Lower lobe of right lung (tissue), 2 donors: ENCODE measurements around the gene SOX5. TPM values are rescaled to one million over a fixed set of nuclear protein-coding genes. Genes with fewer than 3 reads are reported as not detected.

Experiments
- ATAC-seq, 2 donors: fragments of 200-7000 bp; cut with Tn5 transposase; one replicate each; pipeline ENCODE4 v1.9.1; 2020 to 2022; ENCODE audit warnings: mild to moderate bottlenecking in 2 of 2, moderate library complexity in 2 of 2
- DNase-seq: peaks from one replicate; pipeline ENCODE4 v3.0.0-alpha.2; 2020
- H3K27ac ChIP-seq: fragments of 200-600 bp; one replicate; pipeline ENCODE4 v1.8.0; 2022
- H3K27me3 ChIP-seq: fragments of 200-600 bp; one replicate; pipeline ENCODE4 v1.8.0; 2022; ENCODE audit warnings: low read depth
- H3K36me3 ChIP-seq: fragments of 200-600 bp; one replicate; pipeline ENCODE4 v1.8.0; 2022; ENCODE audit warnings: mild to moderate bottlenecking
- H3K4me1 ChIP-seq: fragments of 200-600 bp; one replicate; pipeline ENCODE4 v1.8.0; 2022
- H3K4me3 ChIP-seq: fragments of 200-600 bp; one replicate; pipeline ENCODE4 v1.8.0; 2022; ENCODE audit warnings: mild to moderate bottlenecking
- H3K9me3 ChIP-seq: fragments of 200-600 bp; one replicate; pipeline ENCODE4 v1.8.0; 2022
- intact Hi-C: fragments of 100-400 bp; cut with DNase I; formaldehyde crosslinking; loops from one replicate; pipeline ENCODE4 v1.11.0; 2022
- total RNA-seq: library from RNA; stranded (reverse); fragmentation: NEBNext Ultra II Directional; extraction: Animal tissue kit (Norgen Biotek cat#: 25700); gene quantifications from one replicate; pipeline ENCODE4 v1.2.1, GENCODE V29; 2021
- TF ChIP-seq, protein P1 (sequence below): fragments of 200-600 bp; IDR thresholded peaks from one replicate; pipeline ENCODE4 v1.8.0; 2022; ENCODE audit warnings: antibody characterized with exemption, mild to moderate bottlenecking
- donor health status: DM: no; HTN: yes; CAD: no; lungs with severe emphysema.

Gene SOX5
- total RNA-seq, 1 donor from 2014 or later = 14.0 TPM

DNA sequence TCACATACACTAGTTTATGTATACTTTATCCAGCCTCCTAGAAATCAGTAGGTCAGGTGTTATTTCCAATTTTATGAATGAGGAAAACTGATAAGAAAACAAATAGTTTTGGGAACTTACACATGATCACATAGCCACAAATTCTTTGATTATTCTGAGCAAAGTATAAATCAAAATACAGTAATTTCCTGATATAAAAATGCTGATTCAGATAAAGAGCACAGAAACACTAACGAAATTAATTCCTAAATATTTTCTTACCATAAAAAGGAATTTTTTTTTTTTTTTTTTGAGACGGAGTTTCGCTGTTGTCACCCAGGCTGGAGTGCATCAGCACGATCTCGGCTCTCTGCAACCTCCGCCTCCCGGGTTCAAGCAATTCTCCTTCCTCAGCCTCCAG is 275.4 kb downstream of the SOX5 start:
- Histone ChIP-seq H3K36me3 (no peaks in the 10 kb centered on the region), H3K4me1 (no peaks in the 10 kb centered on the region), H3K27ac (no peak overlapping the region), H3K9me3 (no peaks in the 10 kb centered on the region), H3K4me3 (no peak overlapping the region), H3K27me3 (no peaks in the 10 kb centered on the region)
- DNase-seq (no peak), ATAC-seq (no peak)
- intact Hi-C loops = no loop called here
- TF ChIP-seq, protein P1, sequence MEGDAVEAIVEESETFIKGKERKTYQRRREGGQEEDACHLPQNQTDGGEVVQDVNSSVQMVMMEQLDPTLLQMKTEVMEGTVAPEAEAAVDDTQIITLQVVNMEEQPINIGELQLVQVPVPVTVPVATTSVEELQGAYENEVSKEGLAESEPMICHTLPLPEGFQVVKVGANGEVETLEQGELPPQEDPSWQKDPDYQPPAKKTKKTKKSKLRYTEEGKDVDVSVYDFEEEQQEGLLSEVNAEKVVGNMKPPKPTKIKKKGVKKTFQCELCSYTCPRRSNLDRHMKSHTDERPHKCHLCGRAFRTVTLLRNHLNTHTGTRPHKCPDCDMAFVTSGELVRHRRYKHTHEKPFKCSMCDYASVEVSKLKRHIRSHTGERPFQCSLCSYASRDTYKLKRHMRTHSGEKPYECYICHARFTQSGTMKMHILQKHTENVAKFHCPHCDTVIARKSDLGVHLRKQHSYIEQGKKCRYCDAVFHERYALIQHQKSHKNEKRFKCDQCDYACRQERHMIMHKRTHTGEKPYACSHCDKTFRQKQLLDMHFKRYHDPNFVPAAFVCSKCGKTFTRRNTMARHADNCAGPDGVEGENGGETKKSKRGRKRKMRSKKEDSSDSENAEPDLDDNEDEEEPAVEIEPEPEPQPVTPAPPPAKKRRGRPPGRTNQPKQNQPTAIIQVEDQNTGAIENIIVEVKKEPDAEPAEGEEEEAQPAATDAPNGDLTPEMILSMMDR = no peak

DNA sequence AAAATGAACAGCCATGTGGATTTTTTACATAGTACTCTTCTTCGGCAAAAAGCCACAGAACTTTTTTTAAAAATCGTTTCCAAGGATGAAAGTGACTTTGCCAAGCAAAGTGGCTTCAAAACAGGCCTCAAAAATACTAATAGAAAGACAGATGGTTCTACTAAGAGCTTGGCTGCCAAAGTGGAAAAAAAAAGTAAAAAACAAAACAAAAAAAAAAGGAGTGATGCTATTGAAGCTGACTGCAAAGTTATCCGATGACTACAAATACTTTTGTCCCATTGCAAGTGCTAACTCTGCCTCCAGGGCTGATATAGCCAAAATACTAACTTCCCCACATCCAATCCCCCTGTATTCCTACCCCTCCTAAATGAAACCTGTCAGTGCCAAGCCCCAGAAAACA is 277.6 kb downstream of the SOX5 start:
- H3K27ac ChIP-seq = no peak overlapping the region
- ATAC-seq = no peak
- H3K9me3 ChIP-seq = no peaks in the 10 kb centered on the region
- no peaks in the 10 kb centered on the region for H3K36me3 ChIP-seq
- DNase-seq = no peak
- intact Hi-C loops = no loop called here
- TF ChIP-seq, protein P1 = no peak
- H3K27me3 ChIP-seq = no peaks in the 10 kb centered on the region
- H3K4me3 ChIP-seq = no peak overlapping the region
- no peaks in the 10 kb centered on the region for H3K4me1 ChIP-seq

GRCh38 chr12:23670684-23671083 is 278.8 kb downstream of the SOX5 start:
- Histone ChIP-seq H3K9me3 (no peaks in the 10 kb centered on the region), H3K36me3 (no peaks in the 10 kb centered on the region), H3K27me3 (no peaks in the 10 kb centered on the region), H3K4me1 (no peaks in the 10 kb centered on the region), H3K4me3 (no peak overlapping the region), H3K27ac (no peak overlapping the region)
- intact Hi-C loops = no loop called here
- ATAC-seq = no peak
- TF ChIP-seq, protein P1 = no peak
- DNase-seq = no peak

DNA sequence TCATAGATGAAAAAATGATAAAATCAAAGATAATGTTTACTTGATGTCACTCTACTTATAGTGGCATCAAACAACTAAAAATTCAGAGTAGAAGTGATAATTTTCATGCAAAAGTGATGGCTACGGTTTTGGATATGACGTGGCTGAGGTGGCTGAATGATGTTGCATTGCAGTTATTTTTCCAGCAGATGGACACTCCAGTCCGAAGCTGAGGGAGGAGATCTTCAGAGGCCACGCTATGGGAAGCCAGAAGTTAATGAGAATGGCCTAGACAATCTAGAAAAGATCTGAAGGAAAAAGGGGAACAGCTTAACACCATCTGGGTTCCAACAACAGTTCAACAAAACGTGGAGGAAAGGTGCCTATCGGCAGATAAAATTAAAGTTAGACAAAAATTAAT is 279.8 kb downstream of the SOX5 start:
- no peaks in the 10 kb centered on the region for H3K9me3 ChIP-seq
- no peaks in the 10 kb centered on the region for H3K27me3 ChIP-seq
- TF ChIP-seq, protein P1 = no peak
- intact Hi-C loops = no loop called here
- no peaks in the 10 kb centered on the region for H3K36me3 ChIP-seq
- ATAC-seq = no peak
- H3K27ac ChIP-seq = no peak overlapping the region
- H3K4me1 ChIP-seq = no peaks in the 10 kb centered on the region
- H3K4me3 ChIP-seq = no peak overlapping the region
- no peak for DNase-seq

GRCh38 chr12:23666866-23667265 is 282.6 kb downstream of the SOX5 start:
- DNase-seq = no peak
- ATAC-seq = no peak
- Histone ChIP-seq H3K4me1 (no peaks in the 10 kb centered on the region), H3K9me3 (no peaks in the 10 kb centered on the region), H3K27me3 (no peaks in the 10 kb centered on the region), H3K36me3 (no peaks in the 10 kb centered on the region), H3K27ac (no peak overlapping the region), H3K4me3 (no peak overlapping the region)
- intact Hi-C loops = no loop called here
- TF ChIP-seq, protein P1 = no peak

DNA sequence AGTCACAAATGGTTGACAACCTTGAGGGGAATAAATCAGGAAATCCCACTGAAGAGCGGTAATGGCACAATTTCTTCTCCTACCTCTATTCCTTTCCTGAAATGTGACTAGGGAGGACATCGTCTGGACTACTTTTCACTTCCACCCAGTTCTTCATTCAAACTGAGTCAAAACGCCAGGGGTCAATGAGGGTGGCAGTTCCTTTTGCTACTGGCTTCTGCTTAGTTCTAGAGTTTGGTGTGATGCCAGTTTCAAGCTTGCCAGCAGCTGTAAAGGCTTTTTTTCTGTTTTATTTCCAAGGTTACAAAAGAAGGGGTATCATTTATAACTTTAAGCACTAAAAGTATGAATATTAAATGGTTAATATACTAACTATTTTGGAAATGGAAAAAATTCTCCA is 286.5 kb downstream of the SOX5 start:
- DNase-seq (no peak), ATAC-seq (no peak)
- H3K27ac ChIP-seq = no peak overlapping the region
- H3K4me3 ChIP-seq = no peak overlapping the region
- intact Hi-C loops = no loop called here
- no peaks in the 10 kb centered on the region for H3K36me3 ChIP-seq
- TF ChIP-seq, protein P1 = no peak
- H3K27me3 ChIP-seq = no peaks in the 10 kb centered on the region
- no peaks in the 10 kb centered on the region for H3K4me1 ChIP-seq
- H3K9me3 ChIP-seq = no peaks in the 10 kb centered on the region
